ENCODE results near the gene NEK11.

NEK11 gene

GRCh38 chr3:130997289-130997688 lies 29.4 kb upstream of the NEK11 start:
- TF ChIP-seq CTCF (IDR thresholded peaks at IDR 0.05; ENCODE audit: control insufficient read depth, extremely low read depth, insufficient read depth), result no peak
- DNase-seq (ENCODE audit: low read depth), result no peak
- H3K4me3 ChIP-seq (ENCODE audit: low read depth, low read length), result no peak overlapping the region

- TF ChIP-seq CTCF (IDR thresholded peaks at IDR 0.05; ENCODE audit: control insufficient read depth, extremely low read depth, insufficient read depth), result no peak
- H3K4me3 ChIP-seq (ENCODE audit: low read depth, low read length), result no peak overlapping the region
- DNase-seq (ENCODE audit: low read depth), result no peak
Observed at GRCh38 chr3:131001071-131001470, 25.6 kb upstream of the NEK11 start.

- TF ChIP-seq CTCF (IDR thresholded peaks at IDR 0.05; ENCODE audit: control insufficient read depth, extremely low read depth, insufficient read depth), result no peak
- no peak for DNase-seq (ENCODE audit: low read depth)
- H3K4me3 ChIP-seq (ENCODE audit: low read depth, low read length), result no peak overlapping the region
Observed at GRCh38 chr3:131004603-131005002, 22.1 kb upstream of the NEK11 start.

GRCh38 chr3:131007256-131007655 lies 19.4 kb upstream of the NEK11 start:
- H3K4me3 ChIP-seq (ENCODE audit: low read depth, low read length), result no peak overlapping the region
- no peak for DNase-seq (ENCODE audit: low read depth)
- no peak for TF ChIP-seq CTCF (IDR thresholded peaks at IDR 0.05; ENCODE audit: control insufficient read depth, extremely low read depth, insufficient read depth)

GRCh38 chr3:131007782-131008181 lies 18.9 kb upstream of the NEK11 start:
- TF ChIP-seq CTCF (IDR thresholded peaks at IDR 0.05; ENCODE audit: control insufficient read depth, extremely low read depth, insufficient read depth), result no peak
- no peak for DNase-seq (ENCODE audit: low read depth)
- no peak overlapping the region for H3K4me3 ChIP-seq (ENCODE audit: low read depth, low read length)

- DNase-seq (ENCODE audit: low read depth), result no peak
- no peak overlapping the region for H3K4me3 ChIP-seq (ENCODE audit: low read depth, low read length)
- no peak for TF ChIP-seq CTCF (IDR thresholded peaks at IDR 0.05; ENCODE audit: control insufficient read depth, extremely low read depth, insufficient read depth)
Observed at GRCh38 chr3:131008326-131008725, 18.4 kb upstream of the NEK11 start.

- no peak overlapping the region for H3K4me3 ChIP-seq (ENCODE audit: low read depth, low read length)
- no peak for TF ChIP-seq CTCF (IDR thresholded peaks at IDR 0.05; ENCODE audit: control insufficient read depth, extremely low read depth, insufficient read depth)
- DNase-seq (ENCODE audit: low read depth), result no peak
Observed at GRCh38 chr3:131009698-131010097, 17.0 kb upstream of the NEK11 start.
